ENCODE data around the gene NOS2.

- no peak for TF ChIP-seq CTCF (IDR thresholded peaks at IDR 0.05)
- no peak for TF ChIP-seq POLR2A (IDR thresholded peaks at IDR 0.05)
These were observed 17.5 kb downstream of the NOS2 start for GRCh38 chr17:27782791-27783206.

Measured in vagina (tissue), 2 donors.